H1 (cell line): ENCODE measurements around the gene HIVEP2. TPM values are rescaled to one million over a fixed set of nuclear protein-coding genes. Genes with fewer than 3 reads are reported as not detected.

ENCODE experiments used
- CTCF ChIA-PET: fragments of 300-600 bp; sonication (Branson Sonifier 250); formaldehyde crosslinking; loops from one replicate; lab custom pipeline; 2021; ENCODE audit not compliant: partially characterized antibody; lab: Charles Lee
- POLR2A ChIA-PET: fragments of 300-600 bp; sonication (Branson Sonifier 250); formaldehyde crosslinking; loops from one replicate; lab custom pipeline; 2021; ENCODE audit warnings: inconsistent platforms; ENCODE audit not compliant: partially characterized antibody; lab: Charles Lee
- DNase-seq, 2 experiments: peaks; one replicate each; pipeline versions ENCODE4 v3.0.0 to v3.0.0-alpha.2; 2010 to 2022; ENCODE audit warnings: low spot score in 2 of 2, low read depth in 1 of 2, mixed read lengths in 1 of 2
- FAIRE-seq: peaks from 2 replicates; lab custom pipeline; 2011; peaks lifted over from hg19 to GRCh38; lab: Jason Lieb, UNC
- H2AFZ ChIP-seq: 2 replicates; pipeline ENCODE4 v1.8.1; 2012; ENCODE audit warnings: low read length, inconsistent platforms
- H2AK5ac ChIP-seq: 2 replicates; pipeline ENCODE4 v1.6.1; 2013; ENCODE audit warnings: low read depth, low read length
- H2BK120ac ChIP-seq: replicated peaks from 2 replicates; pipeline ENCODE3; 2013; ENCODE audit warnings: low read depth, low read length, inconsistent platforms
- H2BK12ac ChIP-seq: 2 replicates; pipeline ENCODE4 v1.6.1; 2013; ENCODE audit warnings: low read depth, low read length
- H2BK15ac ChIP-seq: 2 replicates; pipeline ENCODE4 v1.6.1; 2013; ENCODE audit warnings: low read length
- H2BK20ac ChIP-seq: 2 replicates; pipeline ENCODE4 v1.6.1; 2013; ENCODE audit warnings: low read length
- H2BK5ac ChIP-seq: 2 replicates; pipeline ENCODE4 v1.6.1; 2013; ENCODE audit warnings: low read depth, low read length
- H3K14ac ChIP-seq: 2 replicates; pipeline ENCODE4 v1.6.1; 2013; ENCODE audit warnings: inconsistent platforms; ENCODE audit not compliant: insufficient read length
- H3K18ac ChIP-seq: 2 replicates; pipeline ENCODE4 v1.6.1; 2013; ENCODE audit warnings: low read length; ENCODE audit errors: extremely low read depth
- H3K23ac ChIP-seq: 2 replicates; pipeline ENCODE4 v1.6.1; 2013; ENCODE audit warnings: inconsistent platforms; ENCODE audit not compliant: insufficient read length
- H3K23me2 ChIP-seq: 2 replicates; pipeline ENCODE4 v1.6.1; 2013; ENCODE audit warnings: low read depth, low read length
- H3K27ac ChIP-seq: 2 replicates; pipeline ENCODE4 v1.6.1; 2011; ENCODE audit warnings: low read depth, low read length, inconsistent platforms
- H3K27me3 ChIP-seq, 4 experiments: replicated peaks in 1 of 4; 1 replicate in 1 of 4; 2 replicates in 3 of 4; pipeline versions ENCODE4 v1.6.1 to v1.8.1; 2011 to 2013; ENCODE audit warnings: low read length in 3 of 4, mild to moderate bottlenecking in 3 of 4, inconsistent platforms in 2 of 4, mixed read lengths in 2 of 4, moderate library complexity in 1 of 4; ENCODE audit not compliant: control insufficient read depth in 3 of 4, insufficient read depth in 3 of 4; ENCODE audit errors: extremely low read depth in 1 of 4
- H3K36me3 ChIP-seq, 4 experiments: 2 replicates each; pipeline versions ENCODE4 v1.6.1 to v1.8.1; 2011 to 2013; ENCODE audit warnings: mild to moderate bottlenecking in 4 of 4, low read length in 3 of 4, moderate library complexity in 2 of 4, control low read depth in 1 of 4, inconsistent platforms in 1 of 4; ENCODE audit not compliant: insufficient read depth in 4 of 4, control insufficient read depth in 2 of 4
- H3K4ac ChIP-seq: replicated peaks from 2 replicates; pipeline ENCODE3; 2013; ENCODE audit warnings: low read length, low read depth, mixed read lengths, inconsistent platforms; ENCODE audit not compliant: insufficient read length
- H3K4me1 ChIP-seq, 4 experiments: replicated peaks in 1 of 4; 1 replicate in 1 of 4; 2 replicates in 3 of 4; pipeline versions ENCODE4 v1.6.1 to v1.8.1; 2011 to 2013; ENCODE audit warnings: low read length in 3 of 4, inconsistent platforms in 2 of 4, mixed read lengths in 1 of 4; ENCODE audit not compliant: insufficient read depth in 4 of 4, control insufficient read depth in 3 of 4
- H3K4me2 ChIP-seq, 2 experiments: 2 replicates each; pipeline versions ENCODE4 v1.6.1 to v1.8.1; 2011 to 2013; ENCODE audit warnings: low read depth in 2 of 2, low read length in 2 of 2, control low read depth in 1 of 2, inconsistent platforms in 1 of 2, mild to moderate bottlenecking in 1 of 2; ENCODE audit not compliant: insufficient read depth in 1 of 2
- H3K4me3 ChIP-seq, 4 experiments: fragments of 200-600, 300-600 bp in 1 of 4; sonication (generic), shearing (Covaris generic), sonication (Bioruptor Twin) in 1 of 4; 2 replicates each; pipeline versions ENCODE4 v1.5.1 to v1.8.1; 2011 to 2016; ENCODE audit warnings: low read length in 4 of 4, low read depth in 3 of 4, control low read depth in 2 of 4, inconsistent platforms in 2 of 4, mild to moderate bottlenecking in 2 of 4, mixed read lengths in 1 of 4, moderate library complexity in 1 of 4; ENCODE audit not compliant: insufficient read depth in 2 of 4; ENCODE audit errors: extremely low read depth in 1 of 4
- H3K56ac ChIP-seq: replicated peaks from 2 replicates; pipeline ENCODE3; 2013; ENCODE audit warnings: low read depth, mild to moderate bottlenecking, mixed read lengths, low read length, inconsistent platforms; ENCODE audit not compliant: insufficient read length
- H3K79me1 ChIP-seq: 2 replicates; pipeline ENCODE4 v1.6.1; 2013; ENCODE audit warnings: low read depth, low read length, control low read depth
- H3K79me2 ChIP-seq, 2 experiments: 2 replicates each; pipeline versions ENCODE4 v1.6.1 to v1.8.1; 2012 to 2013; ENCODE audit warnings: low read length in 2 of 2, mild to moderate bottlenecking in 2 of 2, inconsistent platforms in 1 of 2; ENCODE audit not compliant: insufficient read depth in 2 of 2, control insufficient read depth in 1 of 2
- H3K9ac ChIP-seq, 4 experiments: replicated peaks in 1 of 4; 1 replicate in 1 of 4; 2 replicates in 3 of 4; pipeline versions ENCODE4 v1.6.1 to v1.8.1; 2011 to 2013; ENCODE audit warnings: low read depth in 3 of 4, low read length in 3 of 4, control low read depth in 2 of 4, mild to moderate bottlenecking in 2 of 4, moderate library complexity in 2 of 4, inconsistent platforms in 1 of 4; ENCODE audit errors: extremely low read depth in 1 of 4
- H3K9me3 ChIP-seq, 2 experiments: 2 replicates each; pipeline versions ENCODE4 v1.6.1 to v1.8.1; 2012 to 2013; ENCODE audit warnings: mild to moderate bottlenecking in 2 of 2, moderate library complexity in 2 of 2, control low read depth in 1 of 2, inconsistent platforms in 1 of 2, low read depth in 1 of 2, low read length in 1 of 2, mixed read lengths in 1 of 2; ENCODE audit not compliant: insufficient read depth in 2 of 2
- H4K20me1 ChIP-seq, 2 experiments: replicated peaks in 1 of 2; 2 replicates each; pipeline versions ENCODE3 to v1.8.1; 2011 to 2013; ENCODE audit warnings: inconsistent platforms in 2 of 2, low read length in 2 of 2, mild to moderate bottlenecking in 1 of 2; ENCODE audit not compliant: insufficient read depth in 2 of 2, control insufficient read depth in 1 of 2
- H4K5ac ChIP-seq: 2 replicates; pipeline ENCODE4 v1.6.1; 2013; ENCODE audit warnings: low read length, low read depth, mixed read lengths, inconsistent platforms; ENCODE audit not compliant: insufficient read length
- H4K8ac ChIP-seq: 2 replicates; pipeline ENCODE4 v1.8.0; 2013; ENCODE audit warnings: mild to moderate bottlenecking, moderate library complexity, low read length, inconsistent platforms; ENCODE audit not compliant: insufficient read depth; ENCODE audit errors: extremely low read depth
- H4K91ac ChIP-seq: replicated peaks from 2 replicates; pipeline ENCODE3; 2013; ENCODE audit warnings: low read length, mixed read lengths, inconsistent platforms; ENCODE audit not compliant: insufficient read length
- RAD21 ChIP-seq, 2 experiments: IDR thresholded peaks in 1 of 2; conservative IDR thresholded peaks in 1 of 2; 2 replicates each; pipeline ENCODE4 v1.6.1; 2011; ENCODE audit warnings: low read depth in 2 of 2, low read length in 2 of 2, improper control_type of control experiment in 1 of 2, inconsistent platforms in 1 of 2, mild to moderate bottlenecking in 1 of 2, moderate library complexity in 1 of 2
- TEAD4 ChIP-seq: IDR thresholded peaks from 2 replicates; pipeline ENCODE4 v1.6.1; 2012; ENCODE audit warnings: low read depth, low read length, inconsistent platforms, mixed read lengths
- WGBS, 2 experiments: shearing (Covaris generic) in 1 of 2; methylation state at CpG; one replicate each; pipeline versions ENCODE4 v1.1.6 to v1.1.7; 2013 to 2015; ENCODE audit warnings: low lambda C conversion rate in 2 of 2, mixed read lengths in 2 of 2, inconsistent platforms in 1 of 2, low coverage in 1 of 2, missing lambda C conversion rate in 1 of 2; ENCODE audit not compliant: insufficient replicate concordance in 2 of 2, insufficient coverage in 1 of 2, insufficient read length in 1 of 2; ENCODE audit errors: extremely low coverage in 1 of 2, missing lambda C conversion rate in 1 of 2; 5-methylcytosine and 5-hydroxymethylcytosine counted together
- polyA plus RNA-seq, 7 experiments: library from polyadenylated mRNA; depleted of rRNA in 3 of 7; stranded (reverse) in 5 of 7; unstranded in 2 of 7; fragments of >200 nt in 5 of 7; fragments of 200-250 nt in 2 of 7; gene quantifications; 1 replicate in 5 of 7; 2 replicates in 1 of 7; 4 replicates in 1 of 7; pipeline versions ENCODE4 v1.2.1 to v1.2.3, GENCODE V29; 2011 to 2013; ENCODE audit warnings: missing spikeins in 2 of 7, mixed read lengths in 2 of 7
- total RNA-seq: library from RNA; stranded (reverse); fragmentation: NEBNext Ultra II Directional; extraction: Animal tissue kit (Norgen Biotek cat#: 25700); gene quantifications from 2 replicates; pipeline ENCODE4 v1.2.1, GENCODE V29; 2021
- TF ChIP-seq, protein P1 (sequence below), 3 experiments: IDR thresholded peaks; 1 replicate in 2 of 3; 2 replicates in 1 of 3; pipeline versions ENCODE4 v1.5.1 to v1.6.1; 2011; ENCODE audit warnings: low read length in 3 of 3, mild to moderate bottlenecking in 3 of 3, inconsistent platforms in 2 of 3, low read depth in 1 of 3, moderate library complexity in 1 of 3; ENCODE audit not compliant: insufficient read depth in 1 of 3; ENCODE audit errors: control extremely low read depth in 1 of 3
- TF ChIP-seq, protein P2 (sequence below): IDR thresholded peaks from 2 replicates; pipeline ENCODE4 v1.6.1; 2012; ENCODE audit warnings: inconsistent platforms

Gene HIVEP2
- total and polyA plus RNA-seq, 2 of the 8 experiments (the other 6 are each of a cell fraction or from before 2014, with no cell fraction given) = 2.2 to 6.1 TPM

DNA sequence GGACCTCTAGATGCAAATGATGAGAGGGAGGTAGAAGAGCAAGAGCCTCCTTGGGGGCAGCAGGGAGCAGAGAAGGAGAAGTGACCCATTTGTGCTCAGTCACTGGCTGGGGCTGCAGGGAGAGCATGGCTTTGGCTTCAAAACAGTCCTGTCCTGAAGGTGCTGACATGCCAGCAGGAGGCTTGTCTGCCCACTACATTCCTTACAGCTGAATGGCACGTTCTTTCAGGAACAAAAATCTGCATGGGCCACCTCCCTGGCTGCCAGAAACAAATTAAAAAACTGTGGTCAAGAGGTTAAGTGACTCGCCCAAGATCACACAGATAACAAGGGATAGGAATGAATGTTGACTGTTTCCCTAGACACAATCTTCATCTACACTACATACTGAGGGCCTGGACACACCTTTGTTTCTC is 188.8 kb downstream of the HIVEP2 start:
- no peak overlapping the region for H3K27ac ChIP-seq

More for the DNA sequence above, 188.8 kb downstream of the HIVEP2 start:
- ChIA-PET POLR2A (no interaction called here), CTCF (interaction anchor here (1.1 kb wide), 1 partner anchor 10 kb away, joined by 5 read pairs; no protein-coding TSS in a partner anchor)
- no peak overlapping the region for H2AFZ ChIP-seq
- H2BK12ac ChIP-seq = no peak overlapping the region
- no peak for TF ChIP-seq TEAD4
- TF ChIP-seq RAD21 (IDR thresholded peaks at IDR 0.05 in 1 of 2, conservative IDR thresholded peaks at IDR 0.05 in 1 of 2; ENCODE audit: low read depth in 2 of 2, low read length in 2 of 2) = peak in 1 of 2 experiments; percentile 31; a peak in 1 of 4 replicates
- TF ChIP-seq, protein P1, sequence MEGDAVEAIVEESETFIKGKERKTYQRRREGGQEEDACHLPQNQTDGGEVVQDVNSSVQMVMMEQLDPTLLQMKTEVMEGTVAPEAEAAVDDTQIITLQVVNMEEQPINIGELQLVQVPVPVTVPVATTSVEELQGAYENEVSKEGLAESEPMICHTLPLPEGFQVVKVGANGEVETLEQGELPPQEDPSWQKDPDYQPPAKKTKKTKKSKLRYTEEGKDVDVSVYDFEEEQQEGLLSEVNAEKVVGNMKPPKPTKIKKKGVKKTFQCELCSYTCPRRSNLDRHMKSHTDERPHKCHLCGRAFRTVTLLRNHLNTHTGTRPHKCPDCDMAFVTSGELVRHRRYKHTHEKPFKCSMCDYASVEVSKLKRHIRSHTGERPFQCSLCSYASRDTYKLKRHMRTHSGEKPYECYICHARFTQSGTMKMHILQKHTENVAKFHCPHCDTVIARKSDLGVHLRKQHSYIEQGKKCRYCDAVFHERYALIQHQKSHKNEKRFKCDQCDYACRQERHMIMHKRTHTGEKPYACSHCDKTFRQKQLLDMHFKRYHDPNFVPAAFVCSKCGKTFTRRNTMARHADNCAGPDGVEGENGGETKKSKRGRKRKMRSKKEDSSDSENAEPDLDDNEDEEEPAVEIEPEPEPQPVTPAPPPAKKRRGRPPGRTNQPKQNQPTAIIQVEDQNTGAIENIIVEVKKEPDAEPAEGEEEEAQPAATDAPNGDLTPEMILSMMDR (IDR thresholded peaks at IDR 0.05; ENCODE audit: control extremely low read depth in 1 of 3, insufficient read depth in 1 of 3, low read depth in 1 of 3, low read length in 3 of 3) = 0 out of 4 replicates have a peak, but pooled peaks of 1 of the 3 experiments have one; percentile 5
- TF ChIP-seq, protein P2, sequence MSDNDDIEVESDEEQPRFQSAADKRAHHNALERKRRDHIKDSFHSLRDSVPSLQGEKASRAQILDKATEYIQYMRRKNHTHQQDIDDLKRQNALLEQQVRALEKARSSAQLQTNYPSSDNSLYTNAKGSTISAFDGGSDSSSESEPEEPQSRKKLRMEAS = peak; percentile 21; the same call in 1 of the 2 replicates
- H2BK5ac ChIP-seq = no peak overlapping the region
- no peak overlapping the region for H3K14ac ChIP-seq
- H3K4ac ChIP-seq = no peak overlapping the region
- H3K36me3 ChIP-seq = peaks cover 2 to 18% (median 9%) of the 10 kb centered on the region in 4 experiments; a peak in 6 of 8 replicates
- no peak overlapping the region for H3K18ac ChIP-seq
- H3K23ac ChIP-seq = no peak overlapping the region
- H3K4me1 ChIP-seq = no peaks in the 10 kb centered on the region; a peak in 1 of 7 replicates
- no peak overlapping the region for H4K5ac ChIP-seq
- no peak overlapping the region for H4K91ac ChIP-seq
- no peak overlapping the region for H4K8ac ChIP-seq
- H3K79me2 ChIP-seq = no peaks in the 10 kb centered on the region
- H3K9me3 ChIP-seq = no peaks in the 10 kb centered on the region
- no peak overlapping the region for H3K56ac ChIP-seq
- no peaks in the 10 kb centered on the region for H3K23me2 ChIP-seq
- FAIRE-seq (no peak), DNase-seq (no peak)
- H2BK120ac ChIP-seq = no peak overlapping the region
- no peak overlapping the region for H2BK20ac ChIP-seq
- no peaks in the 10 kb centered on the region for H3K79me1 ChIP-seq
- no peak overlapping the region for H3K4me3 ChIP-seq
- WGBS, 2 experiments = 68% methylated on average over 2 of the region's 2 CpGs; no CpG with 5 or more reads in 1 of the 2 experiments
- no peak overlapping the region for H2AK5ac ChIP-seq
- H4K20me1 ChIP-seq = peaks cover 0 to 1% of the 10 kb centered on the region in 2 experiments
- no peak overlapping the region for H3K4me2 ChIP-seq
- H3K27me3 ChIP-seq = no peaks in the 10 kb centered on the region
- no peak overlapping the region for H3K9ac ChIP-seq
- H2BK15ac ChIP-seq = no peak overlapping the region
